GM19438 (cell line): ENCODE data around the gene TM9SF1.
A peak's percentile ranks its signal among the peaks of the same experiment; 100 is the strongest.

Experiments
- ATAC-seq: cut with Tn5 transposase; IDR thresholded peaks from one replicate; pipeline ENCODE4 v1.9.1; 2021; ENCODE audit warnings: low read depth; ENCODE audit not compliant: unreplicated experiment

TM9SF1 gene

GRCh38 chr14:24179961-24180796 lies 15.1 kb downstream of the TM9SF1 start:
- ATAC-seq: no peak

- ATAC-seq: no peak
Measured at GRCh38 chr14:24179294-24179960, 15.8 kb downstream of the TM9SF1 start.

GRCh38 chr14:24178399-24179178 lies 16.7 kb downstream of the TM9SF1 start:
- ATAC-seq: no peak

GRCh38 chr14:24177891-24178290 lies 17.4 kb downstream of the TM9SF1 start:
- ATAC-seq: no peak

GRCh38 chr14:24177041-24177825 lies 18.0 kb downstream of the TM9SF1 start:
- no peak for ATAC-seq

GRCh38 chr14:24176599-24176998 lies 18.6 kb downstream of the TM9SF1 start:
- no peak for ATAC-seq

GRCh38 chr14:24172871-24173281 lies 22.4 kb downstream of the TM9SF1 start:
- no peak for ATAC-seq

GRCh38 chr14:24172261-24172860 lies 22.9 kb downstream of the TM9SF1 start:
- ATAC-seq: no peak

- ATAC-seq: peak; percentile 82
Measured at GRCh38 chr14:24171422-24172260, 23.6 kb downstream of the TM9SF1 start, which contains the start of gene REC8. Gene REC8 (plus strand): TSS chr14:24172080. CDS start chr14:24172553, 473 bp downstream.

- no peak for ATAC-seq
Measured at GRCh38 chr14:24167469-24168114, 27.6 kb downstream of the TM9SF1 start.

- ATAC-seq: no peak
Measured at GRCh38 chr14:24165785-24166184, 29.5 kb downstream of the TM9SF1 start.

- ATAC-seq: no peak
Measured at GRCh38 chr14:24164518-24164991, 30.7 kb downstream of the TM9SF1 start.

GRCh38 chr14:24162093-24162492 lies 33.1 kb downstream of the TM9SF1 start:
- ATAC-seq: no peak

- peak; percentile 81 for ATAC-seq
Measured at GRCh38 chr14:24160850-24161804, 34.1 kb downstream of the TM9SF1 start, which contains the start of gene IRF9. Gene IRF9 (plus strand): TSS chr14:24161265. CDS start chr14:24162145, 880 bp downstream.

GRCh38 chr14:24160499-24160849 lies 34.8 kb downstream of the TM9SF1 start:
- no peak for ATAC-seq

GRCh38 chr14:24159777-24160498 lies 35.3 kb downstream of the TM9SF1 start:
- no peak for ATAC-seq

GRCh38 chr14:24157331-24157730 lies 37.9 kb downstream of the TM9SF1 start:
- ATAC-seq: no peak
